Measurements from ENCODE around the gene RHOT1. TPM values are rescaled to one million over a fixed set of nuclear protein-coding genes. Genes with fewer than 3 reads are reported as not detected.

RHOT1 gene
- 282 and 297 TPM in 2 replicates for polyA plus RNA-seq

GRCh38 chr17:32142038-32142856 is at the start of gene RHOT1:
TSS of gene RHOT1 (plus strand) at chr17:32142502. CDS start at chr17:32142693, 191 bp downstream.

DNA sequence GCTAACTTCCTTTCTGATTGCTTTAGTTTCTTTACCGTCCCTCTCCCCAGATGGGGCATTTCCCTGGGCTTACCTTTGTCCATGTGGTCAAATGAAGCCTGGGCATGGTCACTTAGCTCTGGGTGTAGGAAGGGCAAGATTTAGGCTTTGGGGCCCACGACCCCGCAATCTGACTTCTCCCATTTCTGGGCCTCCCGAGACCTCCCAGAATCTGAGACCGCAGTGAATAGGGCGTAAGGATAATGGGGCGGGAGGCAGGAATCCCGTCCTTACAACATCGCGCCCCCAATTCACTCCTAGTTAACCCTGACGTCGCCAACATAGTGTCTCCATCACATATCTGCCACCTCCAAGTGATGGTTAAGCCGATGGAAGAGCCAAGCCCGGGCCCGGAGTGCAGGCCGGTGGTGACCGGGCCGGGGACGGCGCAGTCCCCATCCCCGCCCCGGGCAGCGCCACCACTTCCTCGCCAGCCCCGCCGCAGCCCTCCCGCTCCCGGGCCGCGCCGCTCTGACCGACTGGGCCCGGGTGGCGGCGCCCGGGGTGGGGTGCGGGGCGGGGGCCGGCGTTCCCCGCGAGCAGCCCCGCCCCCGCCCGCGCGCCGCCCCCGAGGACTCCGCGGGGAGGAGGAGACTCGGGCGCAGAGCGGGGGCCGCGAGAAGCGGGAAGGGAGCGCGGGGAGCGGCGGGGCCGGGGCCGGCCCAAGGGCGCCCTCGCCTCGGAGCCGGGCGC is 123.1 kb downstream of the RHOT1 start, which contains the start of gene RHBDL3:
Gene RHBDL3, plus strand, starts transcription at position 641 of the 732 bp plus-strand sequence. CDS start 358 bp downstream, outside the sequence.

Other genes with a start within 250 kb of the RHOT1 start
- 29.5 and 49.3 TPM in 2 replicates for gene UTP6, start 240.8 kb upstream of the RHOT1 start, polyA plus RNA-seq
- gene SUZ12, start 205.5 kb upstream of the RHOT1 start, polyA plus RNA-seq, result 23.5 and 23.9 TPM in 2 replicates
- 5.3 and 13.9 TPM in 2 replicates for gene LRRC37B, start 135.1 kb upstream of the RHOT1 start, polyA plus RNA-seq
- 0.17 TPM in 1 of 2 replicates, not detected in the other for gene RHBDL3, start 123.3 kb downstream of the RHOT1 start, polyA plus RNA-seq
- gene C17orf75, start 199.7 kb downstream of the RHOT1 start, polyA plus RNA-seq, result 62.4 and 68.5 TPM in 2 replicates
- gene ZNF207, start 207.7 kb downstream of the RHOT1 start, polyA plus RNA-seq, result 69.6 and 73.2 TPM in 2 replicates

Data from Purkinje cell (primary cell).